Lower leg skin (tissue), 3 donors: ENCODE measurements around the gene SNRK.

Source experiments
- POLR2A ChIP-seq, 2 donors: fragments of 450-650 bp; IDR thresholded peaks; one replicate each; pipeline ENCODE4 v1.6.1; 2016 to 2017; ENCODE audit warnings: antibody characterized with exemption in 2 of 2, mild to moderate bottlenecking in 1 of 2, moderate library complexity in 1 of 2
- TF ChIP-seq, protein P1 (sequence below), 3 donors: fragments of 450-650 bp; IDR thresholded peaks; one replicate each; pipeline ENCODE4 v1.5.1; 2016; ENCODE audit warnings: antibody characterized with exemption in 3 of 3, mild to moderate bottlenecking in 3 of 3, moderate library complexity in 2 of 3

DNA sequence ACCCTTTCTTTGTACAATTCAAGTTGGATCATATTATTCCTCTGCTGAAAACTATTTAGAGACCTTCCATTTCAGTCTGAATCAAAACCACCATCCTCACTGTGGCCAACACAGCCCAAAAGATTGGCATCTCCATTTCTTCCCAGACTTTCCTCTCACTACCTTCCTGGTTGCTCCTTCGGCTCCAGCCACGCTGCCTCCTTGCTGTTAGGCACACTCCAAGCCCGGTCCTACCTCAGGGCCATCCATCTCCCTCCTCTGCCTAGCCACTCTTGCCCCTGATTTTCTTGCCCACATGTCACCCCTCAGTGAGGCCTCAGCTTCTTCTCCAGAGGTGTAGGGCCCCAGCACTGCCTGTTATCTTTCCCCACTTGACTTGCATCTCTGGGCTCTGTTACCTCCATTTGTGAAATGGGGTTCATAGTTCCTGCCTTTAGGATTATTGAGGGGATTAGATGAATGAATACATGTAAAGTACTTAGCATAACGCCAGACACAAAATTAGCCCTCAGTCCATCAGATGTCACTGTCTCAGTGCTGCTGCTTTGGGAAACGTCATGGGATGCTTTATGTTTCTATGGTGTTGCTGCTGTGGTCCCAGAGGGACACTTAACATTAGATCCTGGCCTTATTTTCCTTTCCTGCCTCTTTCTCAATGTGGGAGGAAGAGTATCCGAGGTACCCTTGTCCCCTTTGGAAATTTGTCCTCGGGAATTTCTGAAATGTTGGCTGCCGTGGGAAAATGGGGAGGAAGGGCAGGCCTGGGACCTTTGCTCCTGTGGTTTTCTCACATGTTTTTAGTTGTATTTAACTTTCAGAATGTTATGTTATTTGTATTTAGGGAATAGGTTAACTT, 31.3 kb downstream of the SNRK start:
- TF ChIP-seq, protein P1, sequence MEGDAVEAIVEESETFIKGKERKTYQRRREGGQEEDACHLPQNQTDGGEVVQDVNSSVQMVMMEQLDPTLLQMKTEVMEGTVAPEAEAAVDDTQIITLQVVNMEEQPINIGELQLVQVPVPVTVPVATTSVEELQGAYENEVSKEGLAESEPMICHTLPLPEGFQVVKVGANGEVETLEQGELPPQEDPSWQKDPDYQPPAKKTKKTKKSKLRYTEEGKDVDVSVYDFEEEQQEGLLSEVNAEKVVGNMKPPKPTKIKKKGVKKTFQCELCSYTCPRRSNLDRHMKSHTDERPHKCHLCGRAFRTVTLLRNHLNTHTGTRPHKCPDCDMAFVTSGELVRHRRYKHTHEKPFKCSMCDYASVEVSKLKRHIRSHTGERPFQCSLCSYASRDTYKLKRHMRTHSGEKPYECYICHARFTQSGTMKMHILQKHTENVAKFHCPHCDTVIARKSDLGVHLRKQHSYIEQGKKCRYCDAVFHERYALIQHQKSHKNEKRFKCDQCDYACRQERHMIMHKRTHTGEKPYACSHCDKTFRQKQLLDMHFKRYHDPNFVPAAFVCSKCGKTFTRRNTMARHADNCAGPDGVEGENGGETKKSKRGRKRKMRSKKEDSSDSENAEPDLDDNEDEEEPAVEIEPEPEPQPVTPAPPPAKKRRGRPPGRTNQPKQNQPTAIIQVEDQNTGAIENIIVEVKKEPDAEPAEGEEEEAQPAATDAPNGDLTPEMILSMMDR (IDR thresholded peaks at IDR 0.05): no peak
- no peak for TF ChIP-seq POLR2A (IDR thresholded peaks at IDR 0.05)
